NCI-H748 treated with DMSO at 0.1 percent for 48 hours (cell line): ENCODE data around the gene CRTC3.

ENCODE experiments used
- DNase-seq: peaks from one replicate; lab custom pipeline; 2025; lab: John Stamatoyannopoulos, UW

CRTC3 gene

DNA sequence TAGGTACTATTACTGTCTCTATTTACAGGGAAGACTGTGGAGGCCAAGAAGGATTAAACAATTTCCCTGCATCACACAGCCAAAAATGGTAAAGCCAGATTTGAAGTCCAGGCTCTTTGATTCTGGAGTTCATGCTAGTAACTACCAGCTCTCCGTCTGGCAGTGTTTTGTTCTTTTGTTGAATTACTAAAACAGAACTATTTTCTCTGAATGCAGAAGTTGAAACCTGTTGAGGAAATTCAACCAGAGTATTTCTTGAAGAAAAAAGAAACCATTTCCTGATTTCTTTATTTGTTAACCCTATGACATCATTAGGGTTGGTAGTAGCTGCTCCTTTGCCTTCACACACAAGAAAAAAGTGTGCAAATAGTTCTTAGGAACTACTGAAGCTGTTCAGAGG, 34.3 kb downstream of the CRTC3 start:
- no peak for DNase-seq

DNA sequence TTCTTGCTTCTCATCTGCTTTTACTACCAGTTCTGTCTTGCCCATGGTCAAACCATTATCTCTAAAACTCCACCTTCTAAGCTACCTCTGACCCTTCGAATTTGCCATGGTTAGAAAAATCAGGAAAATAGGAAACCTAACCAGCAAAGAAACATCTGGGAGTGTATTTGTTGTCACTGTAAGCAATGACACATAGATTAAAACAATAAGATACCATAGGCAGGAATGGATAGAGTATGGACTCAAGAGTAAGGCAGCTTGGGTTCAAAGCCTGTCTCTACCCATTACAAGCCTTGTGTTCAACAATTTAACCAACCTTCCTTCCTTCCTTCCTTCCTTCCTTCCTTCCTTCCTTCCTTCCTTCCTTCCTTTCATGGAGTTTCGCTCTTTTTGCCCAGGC, 34.9 kb downstream of the CRTC3 start:
- no peak for DNase-seq

- no peak for DNase-seq
Measured at GRCh38 chr15:90565866-90566265, 36.1 kb downstream of the CRTC3 start.

- DNase-seq = no peak
Measured at GRCh38 chr15:90570643-90571042, 40.9 kb downstream of the CRTC3 start.

- DNase-seq = no peak
Measured at GRCh38 chr15:90571063-90571541, 41.4 kb downstream of the CRTC3 start.

DNA sequence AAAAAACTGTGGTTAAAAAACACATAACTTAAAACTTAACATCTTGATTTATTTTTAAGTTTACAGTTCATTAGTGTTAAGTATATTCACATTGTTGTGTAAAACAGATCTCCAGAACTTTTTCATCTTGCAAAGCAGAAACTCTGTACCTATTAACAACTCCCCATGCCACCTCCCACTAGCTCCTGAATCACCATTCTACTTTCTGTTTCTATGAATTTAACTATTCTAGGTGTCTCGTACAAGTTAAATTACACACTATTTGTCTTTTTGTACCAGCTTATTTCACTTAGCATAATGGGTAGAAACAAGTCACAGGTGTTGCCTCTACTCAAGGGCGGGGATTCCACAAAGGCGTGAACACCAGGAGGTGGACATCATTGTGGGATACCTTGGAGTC, 43.2 kb downstream of the CRTC3 start:
- no peak for DNase-seq

GRCh38 chr15:90576711-90577389, 47.1 kb downstream of the CRTC3 start:
- no peak for DNase-seq

GRCh38 chr15:90579213-90579612, 49.5 kb downstream of the CRTC3 start:
- no peak for DNase-seq

DNA sequence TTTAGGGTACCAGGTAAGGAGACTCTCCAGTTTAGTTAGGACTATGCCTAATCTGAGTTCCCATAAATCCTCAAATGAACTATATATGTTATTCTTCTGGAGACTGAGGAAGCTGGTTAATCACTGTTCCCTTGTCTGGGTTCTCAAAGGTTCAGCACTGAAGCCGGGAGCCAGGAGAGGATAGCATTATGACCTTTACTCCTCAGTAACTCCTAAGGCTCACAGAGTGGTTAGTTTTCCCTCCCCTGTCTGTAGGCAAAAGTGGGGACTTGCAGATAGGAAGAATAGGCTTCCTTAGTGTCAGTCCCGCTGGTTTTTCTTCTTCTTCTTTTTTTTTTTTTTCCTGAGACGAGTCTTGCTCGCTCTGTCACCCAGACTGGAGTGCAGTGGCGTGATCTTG, 50.4 kb downstream of the CRTC3 start:
- DNase-seq = no peak

- DNase-seq = no peak
Measured at GRCh38 chr15:90580541-90580940, 50.8 kb downstream of the CRTC3 start.

DNA sequence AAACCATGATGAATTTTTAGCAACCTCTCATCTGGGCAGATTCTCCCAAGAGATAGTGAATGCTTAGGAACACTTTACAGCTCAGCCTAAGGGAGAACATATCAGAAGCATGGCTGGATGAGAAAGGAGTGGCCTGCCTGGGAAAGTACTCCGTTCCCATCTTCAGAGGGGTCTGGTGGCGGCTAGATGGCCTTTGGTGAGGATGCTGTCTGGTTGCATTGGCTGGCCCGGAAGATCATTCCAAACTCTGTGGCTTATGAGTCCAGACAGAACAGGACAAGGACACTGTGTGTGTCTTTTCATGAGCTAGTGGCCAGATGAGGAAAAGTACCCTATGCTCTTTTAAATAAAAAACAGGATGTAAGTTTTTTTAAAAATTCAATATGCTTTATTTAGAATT, 51.2 kb downstream of the CRTC3 start:
- no peak for DNase-seq

DNA sequence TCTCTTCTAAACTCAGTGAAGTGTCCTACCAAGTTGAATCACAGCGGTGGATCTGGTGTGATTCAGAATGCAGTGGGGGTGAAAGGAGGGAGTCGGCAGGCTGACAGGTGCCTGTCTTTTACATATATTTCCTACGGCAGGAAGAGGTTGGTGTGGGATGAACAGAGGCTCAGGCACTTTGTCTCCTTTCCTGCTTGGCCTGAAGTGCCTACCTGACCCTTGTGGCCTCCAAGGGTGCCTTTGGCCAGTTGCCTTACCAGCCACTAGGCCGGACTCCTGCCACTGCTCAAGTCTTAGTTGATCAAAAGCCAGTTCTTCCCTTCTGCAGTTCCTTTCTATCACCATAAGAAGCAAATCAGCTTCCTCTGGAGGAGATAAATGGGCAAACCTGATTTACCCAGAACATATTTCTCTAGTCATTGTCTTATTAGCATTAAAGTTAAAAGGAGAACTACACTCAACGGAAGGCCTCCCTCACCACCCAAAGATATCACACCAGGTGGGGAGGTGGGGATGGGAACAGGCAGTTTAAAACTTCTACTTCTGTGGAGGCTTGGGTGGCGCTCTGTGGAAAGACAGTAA, 52.1 kb downstream of the CRTC3 start:
- DNase-seq = no peak

GRCh38 chr15:90582553-90582952, 52.8 kb downstream of the CRTC3 start:
- no peak for DNase-seq

- DNase-seq = no peak
Measured at GRCh38 chr15:90583471-90584252, 53.9 kb downstream of the CRTC3 start.

GRCh38 chr15:90584841-90585240, 55.1 kb downstream of the CRTC3 start:
- DNase-seq = no peak

- DNase-seq = no peak
Measured at GRCh38 chr15:90585863-90586262, 56.1 kb downstream of the CRTC3 start.

- no peak for DNase-seq
Measured at GRCh38 chr15:90586948-90587347, 57.2 kb downstream of the CRTC3 start.

- DNase-seq = no peak
Measured at GRCh38 chr15:90588427-90588826, 58.7 kb downstream of the CRTC3 start.

- DNase-seq = no peak
Measured at GRCh38 chr15:90591524-90591923, 61.8 kb downstream of the CRTC3 start.

GRCh38 chr15:90592131-90592881, 62.6 kb downstream of the CRTC3 start:
- DNase-seq = no peak

- no peak for DNase-seq
Measured at GRCh38 chr15:90593499-90594158, 63.9 kb downstream of the CRTC3 start.

- DNase-seq = no peak
Measured at GRCh38 chr15:90594301-90594738, 64.6 kb downstream of the CRTC3 start.
